HFFc6 (cell line): Measurements from ENCODE around the gene KCNJ3. TPM values are rescaled to one million over a fixed set of nuclear protein-coding genes. Genes with fewer than 3 reads are reported as not detected.

ENCODE experiments used
- DNase-seq: peaks from one replicate; pipeline ENCODE4 v3.0.0-alpha.2; 2018
- H3K27ac Mint-ChIP-seq: 2 replicates; pipeline ENCODE4 v1.8.0; 2020; ENCODE audit warnings: mild to moderate bottlenecking, mixed read lengths
- H3K27me3 Mint-ChIP-seq: 2 replicates; pipeline ENCODE4 v1.8.0; 2021; ENCODE audit warnings: mild to moderate bottlenecking, moderate library complexity, mixed read lengths; ENCODE audit not compliant: insufficient read depth
- H3K36me3 Mint-ChIP-seq: 2 replicates; pipeline ENCODE4 v1.8.0; 2021; ENCODE audit warnings: low read depth, mixed read lengths
- H3K4me1 Mint-ChIP-seq: 2 replicates; pipeline ENCODE4 v1.8.0; 2020; ENCODE audit warnings: low read depth, mixed read lengths
- H3K4me3 Mint-ChIP-seq: 2 replicates; pipeline ENCODE4 v1.8.0; 2020; ENCODE audit warnings: mild to moderate bottlenecking, moderate library complexity, mixed read lengths
- H3K9me3 Mint-ChIP-seq: 2 replicates; pipeline ENCODE4 v1.8.0; 2020; ENCODE audit warnings: mild to moderate bottlenecking, mixed read lengths
- CTCF ChIP-seq: fragments of 200-600 bp; sonication (generic); IDR thresholded peaks from 2 replicates; pipeline ENCODE4 v1.5.0; 2021; ENCODE audit warnings: antibody characterized with exemption, mild to moderate bottlenecking
- total RNA-seq, 6 experiments: library from RNA; stranded (reverse); fragmentation: NEBNext Ultra II Directional; extraction: Animal tissue kit (Norgen Biotek cat#: 25700); gene quantifications; 2 replicates in 1 of 6; 3 replicates in 5 of 6; pipeline ENCODE4 v1.2.3, GENCODE V29; 2021

KCNJ3 gene
- total RNA-seq, 6 experiments from 2014 or later: not detected

GRCh38 chr2:154713675-154714074 lies 15.2 kb downstream of the KCNJ3 start:
- no peak for TF ChIP-seq CTCF
- peaks cover 37% of the 10 kb centered on the region for H3K9me3 Mint-ChIP-seq
- H3K27ac Mint-ChIP-seq: no peak overlapping the region
- no peaks in the 10 kb centered on the region; the same call in 1 of the 2 replicates for H3K27me3 Mint-ChIP-seq
- peaks cover 7% of the 10 kb centered on the region; the same call in 1 of the 2 replicates for H3K36me3 Mint-ChIP-seq
- H3K4me1 Mint-ChIP-seq: no peaks in the 10 kb centered on the region
- H3K4me3 Mint-ChIP-seq: no peak overlapping the region
- no peak for DNase-seq

GRCh38 chr2:154720651-154721050 lies 22.2 kb downstream of the KCNJ3 start:
- no peak for DNase-seq
- TF ChIP-seq CTCF: no peak
- Mint-ChIP-seq H3K27me3 (no peaks in the 10 kb centered on the region), H3K4me3 (no peak overlapping the region), H3K4me1 (no peaks in the 10 kb centered on the region), H3K27ac (no peak overlapping the region), H3K36me3 (no peaks in the 10 kb centered on the region), H3K9me3 (peaks cover 43% of the 10 kb centered on the region)

- peaks cover 40% of the 10 kb centered on the region for H3K9me3 Mint-ChIP-seq
- TF ChIP-seq CTCF: no peak
- no peaks in the 10 kb centered on the region for H3K36me3 Mint-ChIP-seq
- H3K4me3 Mint-ChIP-seq: no peak overlapping the region
- H3K27ac Mint-ChIP-seq: no peak overlapping the region
- no peaks in the 10 kb centered on the region; the same call in 1 of the 2 replicates for H3K27me3 Mint-ChIP-seq
- DNase-seq: no peak
- H3K4me1 Mint-ChIP-seq: no peaks in the 10 kb centered on the region
Measured at GRCh38 chr2:154724194-154724797, 25.8 kb downstream of the KCNJ3 start.

- H3K4me3 Mint-ChIP-seq: no peak overlapping the region
- TF ChIP-seq CTCF: no peak
- no peak overlapping the region for H3K27ac Mint-ChIP-seq
- H3K27me3 Mint-ChIP-seq: no peaks in the 10 kb centered on the region
- no peak for DNase-seq
- no peaks in the 10 kb centered on the region for H3K4me1 Mint-ChIP-seq
- peaks cover 41% of the 10 kb centered on the region for H3K9me3 Mint-ChIP-seq
- no peaks in the 10 kb centered on the region; the same call in 1 of the 2 replicates for H3K36me3 Mint-ChIP-seq
Measured at GRCh38 chr2:154740361-154740760, 41.9 kb downstream of the KCNJ3 start.

GRCh38 chr2:154758871-154759270 lies 60.4 kb downstream of the KCNJ3 start:
- Mint-ChIP-seq H3K9me3 (peaks cover 24% of the 10 kb centered on the region), H3K36me3 (no peaks in the 10 kb centered on the region), H3K4me1 (no peaks in the 10 kb centered on the region), H3K4me3 (no peak overlapping the region), H3K27me3 (no peaks in the 10 kb centered on the region), H3K27ac (no peak overlapping the region)
- no peak for DNase-seq
- no peak for TF ChIP-seq CTCF
